ENCODE results near the gene ZNF718. TPM values are rescaled to one million over a fixed set of nuclear protein-coding genes. Genes with fewer than 3 reads are reported as not detected.
A peak's percentile ranks its signal among the peaks of the same experiment; 100 is the strongest.

ZNF718 gene
- total and polyA plus RNA-seq, 2 of the 8 experiments (the other 6 are each of a cell fraction or from before 2014, with no cell fraction given): 3.3 to 19.5 TPM

- Histone ChIP-seq H3K4me2 (ENCODE audit: insufficient read depth in 1 of 2, low read depth in 2 of 2, low read length in 2 of 2) (no peak overlapping the region), H3K4me3 (ENCODE audit: extremely low read depth in 1 of 4, insufficient read depth in 2 of 4, low read depth in 3 of 4, low read length in 4 of 4) (no peak overlapping the region), H3K27ac (ENCODE audit: low read depth, low read length) (no peak overlapping the region), H4K8ac (ENCODE audit: extremely low read depth, insufficient read depth, low read length) (no peak overlapping the region), H3K4ac (replicated peaks; ENCODE audit: insufficient read length, low read depth, low read length) (no peak overlapping the region), H3K4me1 (replicated peaks in 1 of 4; ENCODE audit: control insufficient read depth in 3 of 4, insufficient read depth in 4 of 4, low read length in 3 of 4) (no peaks in the 10 kb centered on the region; a peak in 1 of 7 replicates), H3K18ac (ENCODE audit: extremely low read depth, low read length) (no peak overlapping the region), H3K23me2 (ENCODE audit: low read depth, low read length) (peaks cover under 1% of the 10 kb centered on the region; the same call in 1 of the 2 replicates), H3K36me3 (ENCODE audit: control insufficient read depth in 2 of 4, insufficient read depth in 4 of 4, low read length in 3 of 4) (no peaks in the 10 kb centered on the region), H2AK5ac (ENCODE audit: low read depth, low read length) (no peak overlapping the region), H2BK120ac (replicated peaks; ENCODE audit: low read depth, low read length) (no peak overlapping the region), H2BK12ac (ENCODE audit: low read depth, low read length) (no peak overlapping the region), H4K91ac (replicated peaks; ENCODE audit: insufficient read length, low read length) (no peak overlapping the region), H2BK5ac (ENCODE audit: low read depth, low read length) (no peak overlapping the region), H3K79me2 (ENCODE audit: control insufficient read depth in 1 of 2, insufficient read depth in 2 of 2, low read length in 2 of 2) (peaks cover 2 to 11% of the 10 kb centered on the region in 2 experiments; a peak in 3 of 4 replicates), H4K5ac (ENCODE audit: insufficient read length, low read depth, low read length) (no peak overlapping the region), H3K9ac (replicated peaks in 1 of 4; ENCODE audit: extremely low read depth in 1 of 4, low read depth in 3 of 4, low read length in 3 of 4) (no peak overlapping the region), H3K27me3 (replicated peaks in 1 of 4; ENCODE audit: control insufficient read depth in 3 of 4, extremely low read depth in 1 of 4, insufficient read depth in 3 of 4, low read length in 3 of 4) (no peaks in the 10 kb centered on the region), H3K23ac (ENCODE audit: insufficient read length) (no peak overlapping the region), H2BK20ac (ENCODE audit: low read length) (no peak overlapping the region), H2BK15ac (ENCODE audit: low read length) (no peak overlapping the region), H4K20me1 (replicated peaks in 1 of 2; ENCODE audit: control insufficient read depth in 1 of 2, insufficient read depth in 2 of 2, low read length in 2 of 2) (peaks cover 0 to 1% of the 10 kb centered on the region in 2 experiments), H3K79me1 (ENCODE audit: low read depth, low read length) (no peaks in the 10 kb centered on the region), H3K56ac (replicated peaks; ENCODE audit: insufficient read length, low read depth, low read length) (no peak overlapping the region), H2AFZ (ENCODE audit: low read length) (no peak overlapping the region), H3K14ac (ENCODE audit: insufficient read length) (no peak overlapping the region), H3K9me3 (ENCODE audit: insufficient read depth in 2 of 2, low read depth in 1 of 2, low read length in 1 of 2) (no peaks in the 10 kb centered on the region; a peak in 1 of 4 replicates)
- TF ChIP-seq CEBPB (IDR thresholded peaks at IDR 0.05; ENCODE audit: low read depth, low read length) (no peak), KDM1A (IDR thresholded peaks at IDR 0.05; ENCODE audit: borderline replicate concordance, low read length) (no peak), CHD2 (IDR thresholded peaks at IDR 0.05; ENCODE audit: low read length) (no peak), RAD21 (IDR thresholded peaks at IDR 0.05 in 1 of 2, conservative IDR thresholded peaks at IDR 0.05 in 1 of 2; ENCODE audit: low read depth in 2 of 2, low read length in 2 of 2) (no peak), CREB1 (IDR thresholded peaks at IDR 0.05) (no peak), SIX5 (IDR thresholded peaks at IDR 0.05; ENCODE audit: low read depth, low read length) (no peak), RBBP5 (IDR thresholded peaks at IDR 0.05; ENCODE audit: borderline replicate concordance, low read depth, low read length) (no peak), CBX5 (IDR thresholded peaks at IDR 0.05; ENCODE audit: low read depth, low read length) (no peak), EGR1 (IDR thresholded peaks at IDR 0.05; ENCODE audit: borderline replicate concordance, low read depth, low read length) (no peak), SUZ12 (IDR thresholded peaks at IDR 0.05; ENCODE audit: low read length) (no peak)
- TF ChIP-seq, protein P1, sequence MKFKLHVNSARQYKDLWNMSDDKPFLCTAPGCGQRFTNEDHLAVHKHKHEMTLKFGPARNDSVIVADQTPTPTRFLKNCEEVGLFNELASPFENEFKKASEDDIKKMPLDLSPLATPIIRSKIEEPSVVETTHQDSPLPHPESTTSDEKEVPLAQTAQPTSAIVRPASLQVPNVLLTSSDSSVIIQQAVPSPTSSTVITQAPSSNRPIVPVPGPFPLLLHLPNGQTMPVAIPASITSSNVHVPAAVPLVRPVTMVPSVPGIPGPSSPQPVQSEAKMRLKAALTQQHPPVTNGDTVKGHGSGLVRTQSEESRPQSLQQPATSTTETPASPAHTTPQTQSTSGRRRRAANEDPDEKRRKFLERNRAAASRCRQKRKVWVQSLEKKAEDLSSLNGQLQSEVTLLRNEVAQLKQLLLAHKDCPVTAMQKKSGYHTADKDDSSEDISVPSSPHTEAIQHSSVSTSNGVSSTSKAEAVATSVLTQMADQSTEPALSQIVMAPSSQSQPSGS (IDR thresholded peaks at IDR 0.05; ENCODE audit: low read length): no peak
- ChIA-PET POLR2A (ENCODE audit: partially characterized antibody) (interaction anchor here (0.7 to 0.8 kb wide), 2 partner anchors 12 to 26 kb away, joined by 3 read pairs; no protein-coding TSS in a partner anchor), CTCF (ENCODE audit: partially characterized antibody) (interaction anchor here (1.0 kb wide), 1 partner anchor 19 kb away, joined by 3 read pairs; no protein-coding TSS in a partner anchor)
- FAIRE-seq: no peak
- 95% methylated on average over 5 of the region's 5 CpGs; no CpG with 5 or more reads in 1 of the 2 experiments for whole genome bisulfite sequencing, 2 experiments (ENCODE audit: extremely low coverage in 1 of 2, insufficient coverage in 1 of 2, insufficient read length in 1 of 2, insufficient replicate concordance in 2 of 2, low coverage in 1 of 2, low lambda C conversion rate in 2 of 2, missing lambda C conversion rate in 1 of 2)
- DNase-seq (ENCODE audit: low read depth in 1 of 2, low spot score in 2 of 2): peak in 1 of 2 experiments; percentile 10
Measured at GRCh38 chr4:120616-121015, 3.7 kb upstream of the ZNF718 start.
